IMR-90 (cell line): Measurements from ENCODE around the gene FAM98B. TPM values are rescaled to one million over a fixed set of nuclear protein-coding genes. Genes with fewer than 3 reads are reported as not detected.
A peak's percentile ranks its signal among the peaks of the same experiment; 100 is the strongest.

Experiments
- ATAC-seq: fragments of 200-7000 bp; cut with Tn5 transposase; 2 replicates; pipeline ENCODE4 v1.9.1; 2020; ENCODE audit warnings: low read depth, mild to moderate bottlenecking, moderate library complexity
- BruUV-seq: library from RNA; stranded (reverse); fragments of 400-500 nt; replicated peaks from 2 replicates; lab custom pipeline; 2021; lab: Mats Ljungman, UMichigan
- CTCF ChIA-PET: fragments of 300-600 bp; formaldehyde crosslinking; extraction: SDS; loops from one replicate; lab custom pipeline; 2021; ENCODE audit warnings: antibody characterized with exemption; lab: Yijun Ruan, JAX
- POLR2A ChIA-PET: fragments of 300-600 bp; sonication (Branson Sonifier 250); formaldehyde crosslinking; loops from one replicate; lab custom pipeline; 2022; ENCODE audit warnings: antibody characterized with exemption; ENCODE audit not compliant: unreplicated experiment; lab: Charles Lee
- DNase-seq: peaks from one replicate; pipeline ENCODE4 v3.0.0; 2013
- H2AFZ ChIP-seq: replicated peaks from 2 replicates; pipeline ENCODE3; 2013; ENCODE audit warnings: low read length, mild to moderate bottlenecking; ENCODE audit not compliant: poor library complexity
- H2AK5ac ChIP-seq: 2 replicates; pipeline ENCODE4 v1.6.1; 2013; ENCODE audit warnings: low read depth, low read length, inconsistent platforms
- H2AK9ac ChIP-seq: replicated peaks from 2 replicates; pipeline ENCODE3; 2013; ENCODE audit warnings: mild to moderate bottlenecking, low read depth, low read length, moderate library complexity; ENCODE audit not compliant: poor library complexity
- H2BK120ac ChIP-seq: 2 replicates; pipeline ENCODE4 v1.6.1; 2013; ENCODE audit warnings: low read depth, low read length, inconsistent platforms
- H2BK15ac ChIP-seq: 3 replicates; pipeline ENCODE4 v1.6.1; 2013; ENCODE audit warnings: low read depth, low read length, inconsistent platforms
- H2BK20ac ChIP-seq: 2 replicates; pipeline ENCODE4 v1.6.1; 2013; ENCODE audit warnings: low read depth, mild to moderate bottlenecking, inconsistent platforms, low read length, moderate library complexity
- H2BK5ac ChIP-seq: 2 replicates; pipeline ENCODE4 v1.6.1; 2013; ENCODE audit warnings: mild to moderate bottlenecking, low read depth, low read length, inconsistent platforms; ENCODE audit not compliant: poor library complexity, severe bottlenecking
- H3K14ac ChIP-seq: replicated peaks from 2 replicates; pipeline ENCODE4 v1.6.1; 2013; ENCODE audit warnings: low read depth, low read length, inconsistent platforms
- H3K18ac ChIP-seq: 2 replicates; pipeline ENCODE4 v1.6.1; 2013; ENCODE audit warnings: low read depth, low read length, control low read depth
- H3K23ac ChIP-seq: 2 replicates; pipeline ENCODE4 v1.6.1; 2013; ENCODE audit warnings: low read depth, low read length, inconsistent platforms
- H3K27ac ChIP-seq: 2 replicates; pipeline ENCODE4 v1.5.1; 2013; ENCODE audit warnings: mild to moderate bottlenecking, control low read depth, low read length; ENCODE audit not compliant: insufficient read depth
- H3K27me3 ChIP-seq: 2 replicates; pipeline ENCODE4 v1.6.1; 2013; ENCODE audit warnings: low read length; ENCODE audit not compliant: control insufficient read depth, insufficient read depth
- H3K36me3 ChIP-seq: 2 replicates; pipeline ENCODE4 v1.6.1; 2013; ENCODE audit warnings: low read length, mixed read lengths; ENCODE audit not compliant: control insufficient read depth, insufficient read depth
- H3K4ac ChIP-seq: 2 replicates; pipeline ENCODE4 v1.6.1; 2013; ENCODE audit warnings: low read depth, low read length, inconsistent platforms
- H3K4me1 ChIP-seq: 2 replicates; pipeline ENCODE4 v1.6.1; 2013; ENCODE audit warnings: low read length, mixed read lengths; ENCODE audit not compliant: control insufficient read depth, insufficient read depth
- H3K4me2 ChIP-seq: 2 replicates; pipeline ENCODE4 v1.6.1; 2013; ENCODE audit warnings: low read depth, mild to moderate bottlenecking, control low read depth, low read length, moderate library complexity
- H3K4me3 ChIP-seq: 2 replicates; pipeline ENCODE4 v1.5.1; 2013; ENCODE audit warnings: low read depth, mild to moderate bottlenecking, control low read depth, low read length, moderate library complexity; ENCODE audit not compliant: insufficient read depth
- H3K56ac ChIP-seq: 2 replicates; pipeline ENCODE4 v1.6.1; 2013; ENCODE audit warnings: low read length, inconsistent platforms; ENCODE audit not compliant: insufficient read depth; ENCODE audit errors: extremely low read depth
- H3K79me1 ChIP-seq, 2 experiments: 2 replicates each; pipeline ENCODE4 v1.6.1; 2013; ENCODE audit warnings: low read length in 2 of 2, inconsistent platforms in 1 of 2, low read depth in 1 of 2
- H3K9ac ChIP-seq: 2 replicates; pipeline ENCODE4 v1.6.1; 2013; ENCODE audit warnings: low read depth, low read length, control low read depth
- H3K9me1 ChIP-seq: 2 replicates; pipeline ENCODE4 v1.6.1; 2013; ENCODE audit warnings: low read length, inconsistent platforms; ENCODE audit not compliant: insufficient read depth
- H3K9me3 ChIP-seq: 2 replicates; pipeline ENCODE4 v1.6.1; 2013; ENCODE audit warnings: low read length; ENCODE audit not compliant: control insufficient read depth, insufficient read depth
- H4K20me1 ChIP-seq: 2 replicates; pipeline ENCODE4 v1.6.1; 2013; ENCODE audit warnings: low read length, inconsistent platforms; ENCODE audit not compliant: insufficient read depth
- H4K5ac ChIP-seq: 2 replicates; pipeline ENCODE4 v1.6.1; 2013; ENCODE audit warnings: mild to moderate bottlenecking, low read depth, low read length, control low read depth
- H4K8ac ChIP-seq, 2 experiments: 2 replicates each; pipeline ENCODE4 v1.6.1; 2013; ENCODE audit warnings: low read depth in 2 of 2, low read length in 2 of 2, control low read depth in 1 of 2, inconsistent platforms in 1 of 2
- H4K91ac ChIP-seq: 2 replicates; pipeline ENCODE4 v1.6.1; 2013; ENCODE audit warnings: low read depth, low read length, inconsistent platforms; ENCODE audit not compliant: insufficient read depth
- BHLHE40 ChIP-seq: fragments of 150-350 bp; IDR thresholded peaks from 2 replicates; pipeline ENCODE4 v1.6.1; 2016; ENCODE audit warnings: mild to moderate bottlenecking, low read depth, low read length
- CEBPB ChIP-seq: IDR thresholded peaks from 2 replicates; pipeline ENCODE4 v1.6.1; 2012; ENCODE audit warnings: low read depth, low read length, improper control_type of control experiment
- FOS ChIP-seq: fragments of 150-350 bp; IDR thresholded peaks from 2 replicates; pipeline ENCODE4 v1.6.1; 2016; ENCODE audit warnings: low read depth, low read length
- MAFK ChIP-seq: IDR thresholded peaks from 2 replicates; pipeline ENCODE4 v1.6.1; 2012; ENCODE audit warnings: low read depth, low read length, improper control_type of control experiment
- MAZ ChIP-seq: IDR thresholded peaks from 2 replicates; pipeline ENCODE4 v1.6.1; 2012; ENCODE audit warnings: low read depth, mild to moderate bottlenecking, low read length, improper control_type of control experiment, moderate library complexity, borderline replicate concordance
- RAD21 ChIP-seq: IDR thresholded peaks from 2 replicates; pipeline ENCODE4 v1.6.1; 2012; ENCODE audit warnings: low read length, improper control_type of control experiment
- SMC3 ChIP-seq: fragments of 150-350 bp; IDR thresholded peaks from 2 replicates; pipeline ENCODE4 v1.6.1; 2016; ENCODE audit warnings: low read depth, mild to moderate bottlenecking, antibody characterized with exemption, low read length, moderate library complexity
- WGBS, 2 experiments: methylation state at CpG; one replicate each; pipeline versions ENCODE4 v1.1.5 to v1.1.7; 2013; ENCODE audit warnings: missing lambda C conversion rate in 2 of 2; ENCODE audit not compliant: insufficient read length in 1 of 2; ENCODE audit errors: extremely low coverage in 2 of 2; 5-methylcytosine and 5-hydroxymethylcytosine counted together
- dilution Hi-C: fragments of 300-500 bp; cut with HindIII; formaldehyde crosslinking; loops from one replicate; pipeline ENCODE4 v1.14.3; 2018; ENCODE audit warnings: low sequenced_read_pairs; ENCODE audit not compliant: unreplicated experiment
- in situ Hi-C: fragments of 300-500 bp; cut with MboI; formaldehyde crosslinking; loops from 3 replicates; pipeline ENCODE4 v1.14.3; 2019; ENCODE audit warnings: low sequenced_read_pairs, inconsistent platforms, mixed read lengths
- intact Hi-C: fragments of 100-400 bp; cut with micrococcal nuclease; formaldehyde crosslinking; loops from 2 replicates; pipeline ENCODE4 v1.10.0; 2022
- polyA plus RNA-seq, 3 experiments: library from polyadenylated mRNA; depleted of rRNA; stranded (reverse); fragments of >200 nt; gene quantifications; 2 replicates each; pipeline ENCODE4 v1.2.3, GENCODE V29; 2012; ENCODE audit warnings: low replicate concordance in 1 of 3
- total RNA-seq: library from RNA; depleted of rRNA; stranded (reverse); fragments of >200 nt; gene quantifications from 2 replicates; pipeline ENCODE4 v1.2.3, GENCODE V29; 2012
- TF ChIP-seq, protein P1 (sequence below): conservative IDR thresholded peaks from 2 replicates; pipeline ENCODE4 v1.5.1; 2012; ENCODE audit warnings: mild to moderate bottlenecking, low read depth, low read length, improper control_type of control experiment
- TF ChIP-seq, protein P2 (sequence below): fragments of 150-350 bp; IDR thresholded peaks from 2 replicates; pipeline ENCODE4 v1.6.1; 2017; ENCODE audit warnings: mild to moderate bottlenecking, antibody characterized with exemption, low read length, low read depth

The FAM98B gene
- total and polyA plus RNA-seq, 2 of the 4 experiments (the other 2 are of a cell fraction), result 2.7 to 12.2 TPM

DNA sequence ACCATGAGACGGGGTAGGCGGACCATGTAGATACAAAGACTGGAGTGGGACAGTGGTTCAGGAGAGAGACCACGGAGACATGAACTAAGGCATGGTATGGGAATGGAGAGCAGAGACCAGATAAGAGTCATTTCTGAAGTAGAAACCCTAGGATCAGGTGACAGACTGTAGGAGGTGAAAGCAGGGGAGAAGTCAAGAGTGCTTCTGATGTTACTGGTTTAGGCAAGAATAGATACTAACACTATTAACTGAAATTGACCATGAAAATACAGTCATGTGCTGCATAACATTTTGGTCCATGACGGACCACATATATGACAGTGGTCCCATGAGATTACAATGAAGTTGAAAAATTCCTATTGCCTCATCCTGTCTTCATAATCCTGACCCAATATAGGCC is 69.0 kb downstream of the FAM98B start:
- dilution Hi-C loops (no loop called here), in situ Hi-C loops (no loop called here), intact Hi-C loops (no loop called here)
- H2AFZ ChIP-seq, result no peak overlapping the region
- ChIA-PET POLR2A (no interaction called here), CTCF (no interaction called here)
- no peak overlapping the region for H2AK9ac ChIP-seq
- no peak overlapping the region for H3K23ac ChIP-seq
- H4K8ac ChIP-seq, result no peak overlapping the region
- no peaks in the 10 kb centered on the region for H3K9me3 ChIP-seq
- no peak overlapping the region for H3K4ac ChIP-seq
- no peaks in the 10 kb centered on the region for H3K79me1 ChIP-seq
- H3K4me1 ChIP-seq, result peaks cover 6% of the 10 kb centered on the region
- H3K18ac ChIP-seq, result peak overlapping the region; percentile 16; the same call in 1 of the 2 replicates
- no peak overlapping the region for H3K4me3 ChIP-seq
- no peak overlapping the region for H2BK120ac ChIP-seq
- no peaks in the 10 kb centered on the region for H4K20me1 ChIP-seq
- TF ChIP-seq MAFK, result no peak
- TF ChIP-seq, protein P1, sequence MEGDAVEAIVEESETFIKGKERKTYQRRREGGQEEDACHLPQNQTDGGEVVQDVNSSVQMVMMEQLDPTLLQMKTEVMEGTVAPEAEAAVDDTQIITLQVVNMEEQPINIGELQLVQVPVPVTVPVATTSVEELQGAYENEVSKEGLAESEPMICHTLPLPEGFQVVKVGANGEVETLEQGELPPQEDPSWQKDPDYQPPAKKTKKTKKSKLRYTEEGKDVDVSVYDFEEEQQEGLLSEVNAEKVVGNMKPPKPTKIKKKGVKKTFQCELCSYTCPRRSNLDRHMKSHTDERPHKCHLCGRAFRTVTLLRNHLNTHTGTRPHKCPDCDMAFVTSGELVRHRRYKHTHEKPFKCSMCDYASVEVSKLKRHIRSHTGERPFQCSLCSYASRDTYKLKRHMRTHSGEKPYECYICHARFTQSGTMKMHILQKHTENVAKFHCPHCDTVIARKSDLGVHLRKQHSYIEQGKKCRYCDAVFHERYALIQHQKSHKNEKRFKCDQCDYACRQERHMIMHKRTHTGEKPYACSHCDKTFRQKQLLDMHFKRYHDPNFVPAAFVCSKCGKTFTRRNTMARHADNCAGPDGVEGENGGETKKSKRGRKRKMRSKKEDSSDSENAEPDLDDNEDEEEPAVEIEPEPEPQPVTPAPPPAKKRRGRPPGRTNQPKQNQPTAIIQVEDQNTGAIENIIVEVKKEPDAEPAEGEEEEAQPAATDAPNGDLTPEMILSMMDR, result no peak
- TF ChIP-seq, protein P2, sequence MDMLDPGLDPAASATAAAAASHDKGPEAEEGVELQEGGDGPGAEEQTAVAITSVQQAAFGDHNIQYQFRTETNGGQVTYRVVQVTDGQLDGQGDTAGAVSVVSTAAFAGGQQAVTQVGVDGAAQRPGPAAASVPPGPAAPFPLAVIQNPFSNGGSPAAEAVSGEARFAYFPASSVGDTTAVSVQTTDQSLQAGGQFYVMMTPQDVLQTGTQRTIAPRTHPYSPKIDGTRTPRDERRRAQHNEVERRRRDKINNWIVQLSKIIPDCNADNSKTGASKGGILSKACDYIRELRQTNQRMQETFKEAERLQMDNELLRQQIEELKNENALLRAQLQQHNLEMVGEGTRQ, result no peak
- no peak for TF ChIP-seq SMC3
- TF ChIP-seq MAZ, result no peak
- TF ChIP-seq FOS, result no peak
- no peak for TF ChIP-seq BHLHE40
- no peak for TF ChIP-seq CEBPB
- TF ChIP-seq RAD21, result no peak
- ATAC-seq, result no peak
- peak overlapping the region; percentile 15 for H2BK5ac ChIP-seq
- H3K14ac ChIP-seq, result no peak overlapping the region
- H2BK15ac ChIP-seq, result no peak overlapping the region
- BruUV-seq, result no TSS peak
- no peak overlapping the region for H3K27ac ChIP-seq
- no peak overlapping the region for H3K4me2 ChIP-seq
- no peak overlapping the region for H3K56ac ChIP-seq
- H4K91ac ChIP-seq, result no peak overlapping the region; the same call in 1 of the 2 replicates
- no peak overlapping the region for H2BK20ac ChIP-seq
- H3K36me3 ChIP-seq, result no peaks in the 10 kb centered on the region
- H3K27me3 ChIP-seq, result no peaks in the 10 kb centered on the region
- DNase-seq, result no peak
- 89% methylated on average over 3 of the region's 4 CpGs; no CpG with 5 or more reads in 1 of the 2 experiments for WGBS, 2 experiments
- H3K9ac ChIP-seq, result no peak overlapping the region
- no peak overlapping the region for H2AK5ac ChIP-seq
- no peak overlapping the region; the same call in 1 of the 2 replicates for H4K5ac ChIP-seq
- no peaks in the 10 kb centered on the region for H3K9me1 ChIP-seq
